Activated naive CD4-positive, alpha-beta T cell treated with anti-CD3 and anti-CD28 coated beads, Interleukin-2, amount 10 ng/mL, durations not matched to agents 7 days and 5 days (primary cell): ENCODE results near the gene SEC23IP.

Experiments used
- CTCF ChIA-PET: fragments of 350-600 bp; sonication (Branson Sonifier 250); formaldehyde crosslinking; loops from one replicate; lab custom pipeline; 2021; ENCODE audit warnings: antibody characterized with exemption; lab: Charles Lee
- DNase-seq: peaks from one replicate; pipeline ENCODE4 v3.0.0-alpha.2; 2020
- H3K27ac Mint-ChIP-seq: one replicate; pipeline ENCODE4 v1.8.0; 2021; ENCODE audit warnings: mild to moderate bottlenecking, moderate library complexity, mixed read lengths
- H3K27me3 Mint-ChIP-seq: one replicate; pipeline ENCODE4 v1.8.0; 2021; ENCODE audit warnings: mild to moderate bottlenecking, mixed read lengths
- H3K36me3 Mint-ChIP-seq: one replicate; pipeline ENCODE4 v1.8.0; 2021; ENCODE audit warnings: mixed read lengths
- H3K4me1 Mint-ChIP-seq: one replicate; pipeline ENCODE4 v1.8.0; 2021; ENCODE audit warnings: mixed read lengths
- H3K4me3 Mint-ChIP-seq: one replicate; pipeline ENCODE4 v1.8.0; 2021; ENCODE audit warnings: mild to moderate bottlenecking, moderate library complexity, mixed read lengths
- H3K9me3 Mint-ChIP-seq: one replicate; pipeline ENCODE4 v1.8.0; 2021; ENCODE audit warnings: mixed read lengths

Gene SEC23IP

GRCh38 chr10:119892188-119893065 lies at the start of gene SEC23IP:
Gene SEC23IP, plus strand, starts transcription at chr10:119892730. Its CDS starts 53 bp downstream, at chr10:119892783.
- Mint-ChIP-seq H3K27me3 (peaks cover 14% of the 10 kb centered on the region), H3K4me3 (peak within 1 kb of the TSS; percentile 95), H3K9me3 (peaks cover 7% of the 10 kb centered on the region), H3K27ac (peak within 1 kb of the TSS; percentile 92), H3K36me3 (peaks cover 15% of the 10 kb centered on the region), H3K4me1 (peaks cover 45% of the 10 kb centered on the region)
- DNase-seq: peak; percentile 95
- CTCF ChIA-PET: interaction anchor here (0.8 to 2.2 kb wide), 2 partner anchors 20 to 33 kb away, joined by 3 to 11 read pairs; partner anchors contain the start of gene MCMBP

GRCh38 chr10:119845656-119846055 lies 46.9 kb upstream of the SEC23IP start:
- H3K9me3 Mint-ChIP-seq: no peaks in the 10 kb centered on the region
- no peak overlapping the region for H3K4me3 Mint-ChIP-seq
- no peak overlapping the region for H3K27ac Mint-ChIP-seq
- peaks cover 70% of the 10 kb centered on the region for H3K36me3 Mint-ChIP-seq
- H3K4me1 Mint-ChIP-seq: no peaks in the 10 kb centered on the region
- CTCF ChIA-PET: interaction anchor here (2.4 kb wide), 1 partner anchor 14 kb away, joined by 8 read pairs; no protein-coding TSS in a partner anchor
- H3K27me3 Mint-ChIP-seq: no peaks in the 10 kb centered on the region
- no peak for DNase-seq

DNA sequence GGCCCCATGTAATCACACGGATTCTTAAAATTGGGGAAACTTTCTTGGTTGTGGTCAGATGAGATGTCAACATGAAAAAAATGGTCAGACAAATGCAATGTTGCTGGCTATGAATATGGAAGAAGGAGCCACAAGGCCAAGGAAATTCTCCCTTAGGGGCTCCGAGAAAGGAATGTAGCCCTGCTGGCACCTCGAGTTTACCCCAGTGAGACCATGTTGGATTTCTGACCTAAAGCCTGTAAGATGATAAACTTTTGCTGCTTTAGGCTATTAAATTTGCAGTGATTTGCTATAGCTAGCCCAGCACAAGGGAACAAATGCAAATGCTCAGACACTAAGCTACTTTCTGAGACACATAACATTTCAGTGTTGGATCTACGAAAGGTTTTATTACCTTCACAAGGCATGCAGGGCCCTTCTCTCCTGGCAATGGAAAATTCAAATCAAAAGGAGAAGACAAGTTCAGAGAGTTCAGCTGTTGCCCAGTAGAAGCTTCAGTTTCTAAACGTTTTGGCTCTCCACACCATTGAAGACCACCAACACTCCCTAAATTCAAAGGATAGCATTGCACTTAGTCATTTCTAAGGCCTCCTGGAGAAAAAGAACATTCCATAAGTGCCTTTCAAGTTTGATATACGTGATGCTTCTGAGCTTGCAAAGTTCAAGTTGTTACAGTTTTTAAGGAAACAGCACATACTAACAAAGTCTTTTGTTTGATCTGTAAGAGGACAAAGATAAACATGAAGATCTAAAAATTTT lies 43.3 kb upstream of the SEC23IP start:
- no peaks in the 10 kb centered on the region for H3K9me3 Mint-ChIP-seq
- CTCF ChIA-PET: interaction anchor here (1.2 to 2.1 kb wide), 3 partner anchors 10 to 162 kb away, joined by 3 to 9 read pairs (median 4); no protein-coding TSS in a partner anchor
- no peak for DNase-seq
- no peaks in the 10 kb centered on the region for H3K4me1 Mint-ChIP-seq
- no peaks in the 10 kb centered on the region for H3K27me3 Mint-ChIP-seq
- H3K36me3 Mint-ChIP-seq: peaks cover 56% of the 10 kb centered on the region
- H3K27ac Mint-ChIP-seq: no peak overlapping the region
- no peak overlapping the region for H3K4me3 Mint-ChIP-seq

DNA sequence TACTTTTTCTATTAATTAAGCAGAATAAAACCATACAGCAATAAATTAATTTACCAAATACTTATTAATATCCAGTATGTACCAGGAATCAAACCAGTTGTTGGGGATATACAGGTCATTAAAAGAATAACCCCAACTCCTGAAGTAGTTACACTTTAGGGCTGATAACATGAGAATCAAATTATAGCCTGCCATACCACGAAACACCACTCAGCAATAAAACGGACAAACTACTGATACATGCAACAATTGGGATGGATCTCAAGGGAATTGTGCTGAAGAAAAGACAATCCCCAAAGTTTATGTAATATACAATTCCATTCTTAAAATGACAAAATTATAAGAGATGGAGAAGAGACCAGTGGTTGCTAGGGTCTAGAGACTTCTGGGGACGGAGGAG lies 42.6 kb upstream of the SEC23IP start:
- Mint-ChIP-seq H3K36me3 (peaks cover 50% of the 10 kb centered on the region), H3K9me3 (no peaks in the 10 kb centered on the region), H3K27ac (no peak overlapping the region), H3K27me3 (no peaks in the 10 kb centered on the region), H3K4me1 (no peaks in the 10 kb centered on the region), H3K4me3 (no peak overlapping the region)
- no peak for DNase-seq
- CTCF ChIA-PET: interaction anchor here (1.2 to 2.1 kb wide), 2 partner anchors 9 to 163 kb away, joined by 3 to 9 read pairs; no protein-coding TSS in a partner anchor

- Mint-ChIP-seq H3K27me3 (no peaks in the 10 kb centered on the region), H3K4me3 (no peak overlapping the region)
- CTCF ChIA-PET: interaction anchor here (1.9 kb wide), 1 partner anchor 165 kb away, joined by 9 read pairs; no protein-coding TSS in a partner anchor
Observed at GRCh38 chr10:119852277-119852676, 40.3 kb upstream of the SEC23IP start.

DNA sequence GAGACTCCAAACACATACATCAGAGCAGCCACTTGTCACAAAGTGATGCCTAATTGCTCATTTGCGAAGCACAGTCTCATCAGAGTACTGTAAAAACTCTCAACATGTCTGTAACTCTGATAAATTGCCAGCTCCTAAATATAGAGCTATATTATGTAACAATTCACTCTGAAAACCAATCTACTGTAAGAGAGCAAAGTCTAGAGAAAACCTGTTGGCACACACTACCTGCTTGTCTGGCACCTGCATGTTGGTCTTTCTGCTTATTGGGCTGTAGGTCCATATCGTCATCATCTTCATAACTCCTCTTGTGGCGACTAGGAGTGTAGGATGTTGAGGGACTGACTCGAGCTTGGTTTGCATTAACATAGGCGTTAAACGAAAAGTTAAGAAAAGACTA lies 39.7 kb upstream of the SEC23IP start:
- CTCF ChIA-PET: interaction anchor here (1.9 kb wide), 1 partner anchor 166 kb away, joined by 9 read pairs; no protein-coding TSS in a partner anchor
- no peak overlapping the region for H3K4me3 Mint-ChIP-seq
- no peaks in the 10 kb centered on the region for H3K9me3 Mint-ChIP-seq
- H3K4me1 Mint-ChIP-seq: no peaks in the 10 kb centered on the region
- H3K27ac Mint-ChIP-seq: no peak overlapping the region
- H3K36me3 Mint-ChIP-seq: peaks cover 41% of the 10 kb centered on the region
- no peak for DNase-seq
- no peaks in the 10 kb centered on the region for H3K27me3 Mint-ChIP-seq

More at GRCh38 chr10:119852277-119852676, 40.3 kb upstream of the SEC23IP start:
- peaks cover 43% of the 10 kb centered on the region for H3K36me3 Mint-ChIP-seq
- H3K4me1 Mint-ChIP-seq: no peaks in the 10 kb centered on the region
- no peak overlapping the region for H3K27ac Mint-ChIP-seq
- no peaks in the 10 kb centered on the region for H3K9me3 Mint-ChIP-seq
- DNase-seq: no peak

GRCh38 chr10:119853574-119853973 lies 39.0 kb upstream of the SEC23IP start:
- Mint-ChIP-seq H3K27ac (no peak overlapping the region), H3K9me3 (no peaks in the 10 kb centered on the region)
- CTCF ChIA-PET: interaction anchor here (1.0 to 1.9 kb wide), 2 partner anchors 103 to 167 kb away, joined by 3 to 9 read pairs; no protein-coding TSS in a partner anchor

DNA sequence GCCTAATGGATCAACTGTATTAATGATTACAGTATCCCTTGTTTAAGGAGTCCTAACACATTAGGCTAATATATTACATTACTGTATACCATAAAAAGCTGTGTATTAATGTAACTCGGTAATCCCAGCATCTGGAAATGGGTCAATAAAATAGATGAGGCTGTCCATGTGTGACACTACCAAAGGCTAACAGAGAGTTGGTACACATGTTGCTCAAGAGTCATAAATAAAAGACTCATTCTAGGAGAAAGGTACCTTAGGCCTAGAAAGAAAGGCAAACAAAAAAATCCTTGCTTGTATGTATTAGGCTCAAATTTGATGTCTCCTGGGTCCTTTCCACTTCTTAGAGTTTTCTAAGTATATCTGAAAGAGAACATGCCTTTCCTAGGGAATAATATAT lies 34.5 kb upstream of the SEC23IP start:
- H3K4me3 Mint-ChIP-seq: no peak overlapping the region
- no peaks in the 10 kb centered on the region for H3K27me3 Mint-ChIP-seq
- H3K36me3 Mint-ChIP-seq: peaks cover 23% of the 10 kb centered on the region
- H3K4me1 Mint-ChIP-seq: peaks cover 21% of the 10 kb centered on the region
- H3K27ac Mint-ChIP-seq: no peak overlapping the region
- H3K9me3 Mint-ChIP-seq: no peaks in the 10 kb centered on the region
- DNase-seq: no peak
- CTCF ChIA-PET: interaction anchor here (1.5 to 4.5 kb wide), 6 partner anchors 9 to 249 kb away, joined by 4 to 72 read pairs (median 12); no protein-coding TSS in a partner anchor

More at GRCh38 chr10:119853574-119853973, 39.0 kb upstream of the SEC23IP start:
- Mint-ChIP-seq H3K36me3 (peaks cover 35% of the 10 kb centered on the region), H3K27me3 (no peaks in the 10 kb centered on the region), H3K4me3 (no peak overlapping the region), H3K4me1 (no peaks in the 10 kb centered on the region)
- no peak for DNase-seq

- H3K27me3 Mint-ChIP-seq: no peaks in the 10 kb centered on the region
Observed at GRCh38 chr10:119859420-119860258, 32.9 kb upstream of the SEC23IP start.

GRCh38 chr10:119860866-119861607 lies 31.5 kb upstream of the SEC23IP start:
- Mint-ChIP-seq H3K9me3 (peaks cover 12% of the 10 kb centered on the region), H3K4me3 (no peak overlapping the region), H3K36me3 (peaks cover 39% of the 10 kb centered on the region), H3K4me1 (peaks cover 39% of the 10 kb centered on the region), H3K27me3 (no peaks in the 10 kb centered on the region), H3K27ac (no peak overlapping the region)
- DNase-seq: no peak
- CTCF ChIA-PET: interaction anchor here (1.0 to 4.5 kb wide), 7 partner anchors 12 to 176 kb away, joined by 3 to 72 read pairs (median 4); no protein-coding TSS in a partner anchor

More at GRCh38 chr10:119859420-119860258, 32.9 kb upstream of the SEC23IP start:
- Mint-ChIP-seq H3K36me3 (peaks cover 30% of the 10 kb centered on the region), H3K9me3 (peaks cover 7% of the 10 kb centered on the region), H3K27ac (no peak overlapping the region), H3K4me3 (no peak overlapping the region), H3K4me1 (peaks cover 32% of the 10 kb centered on the region)
- CTCF ChIA-PET: interaction anchor here (0.5 to 4.5 kb wide), 34 partner anchors 8 to 660 kb away, joined by 3 to 72 read pairs (median 4); partner anchors contain the start of genes INPP5F, MCMBP and SEC23IP
- DNase-seq: no peak

DNA sequence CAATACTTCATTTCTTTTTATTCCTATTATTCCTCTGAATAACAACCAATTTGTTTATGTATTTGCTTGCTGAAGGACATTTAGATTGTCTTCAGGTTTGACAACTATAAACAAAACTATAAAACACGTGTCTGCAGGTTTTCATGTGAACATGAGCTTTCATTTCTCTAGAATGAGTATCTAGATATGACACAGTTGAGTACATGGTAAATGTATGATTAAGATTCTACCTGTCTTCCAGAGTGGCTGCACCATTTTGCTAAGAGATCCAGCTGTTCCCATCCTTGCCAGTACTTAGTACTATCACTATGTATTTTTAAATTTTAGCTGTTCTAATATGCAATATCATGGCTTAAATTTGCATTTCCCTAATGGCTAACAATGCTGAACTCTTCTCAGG lies 30.0 kb upstream of the SEC23IP start:
- Mint-ChIP-seq H3K4me3 (no peak overlapping the region), H3K36me3 (peaks cover 39% of the 10 kb centered on the region), H3K9me3 (peaks cover 12% of the 10 kb centered on the region), H3K27me3 (no peaks in the 10 kb centered on the region), H3K4me1 (peaks cover 45% of the 10 kb centered on the region), H3K27ac (no peak overlapping the region)
- CTCF ChIA-PET: interaction anchor here (2.3 kb wide), 1 partner anchor 111 kb away, joined by 7 read pairs; no protein-coding TSS in a partner anchor
- no peak for DNase-seq

DNA sequence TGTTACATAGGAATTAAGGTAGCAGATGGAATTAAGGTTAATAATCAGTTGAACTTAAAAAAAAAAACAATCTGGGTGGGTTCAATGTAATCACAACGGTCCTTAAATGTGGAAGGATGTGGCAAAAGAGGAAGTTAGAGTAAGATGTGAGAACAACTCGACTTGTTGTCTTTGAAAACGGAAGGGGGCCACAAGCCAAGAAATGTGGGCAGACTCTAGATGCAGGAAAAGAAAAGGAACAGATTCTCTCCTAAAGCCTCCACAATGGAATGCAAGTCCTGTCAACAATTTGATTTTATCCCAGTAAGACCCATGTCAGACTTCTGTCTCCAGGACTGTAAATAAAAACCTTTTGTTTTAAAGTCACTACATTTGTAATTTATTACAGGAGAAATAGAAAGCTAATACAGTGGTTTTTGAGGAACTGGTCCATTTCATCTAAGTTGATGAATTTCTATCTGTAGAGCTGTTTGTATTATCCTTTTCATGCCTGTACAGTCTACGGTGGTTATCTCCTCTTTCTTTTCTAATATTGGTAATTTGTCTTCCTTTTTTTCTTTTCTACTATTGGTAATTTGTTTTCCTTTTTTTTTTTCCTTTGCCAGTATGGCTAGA lies 28.5 kb upstream of the SEC23IP start:
- Mint-ChIP-seq H3K4me1 (peaks cover 53% of the 10 kb centered on the region), H3K27ac (no peak overlapping the region), H3K27me3 (no peaks in the 10 kb centered on the region), H3K36me3 (peaks cover 43% of the 10 kb centered on the region), H3K9me3 (peaks cover 12% of the 10 kb centered on the region), H3K4me3 (no peak overlapping the region)
- CTCF ChIA-PET: interaction anchor here (0.7 to 2.3 kb wide), 2 partner anchors 113 to 201 kb away, joined by 4 to 7 read pairs; no protein-coding TSS in a partner anchor
- DNase-seq: no peak
